GM19468 (cell line): ENCODE data around the gene KLHL8.
"Not testable (repeated sequence)": the region's sequence is repeated elsewhere in the genome, so short reads cannot be mapped to it uniquely, and the experiment has no call there.

Experiments used
- ATAC-seq: cut with Tn5 transposase; IDR thresholded peaks from one replicate; pipeline ENCODE4 v1.9.1; 2021; ENCODE audit warnings: mild to moderate bottlenecking, moderate library complexity, moderate number of reproducible peaks; ENCODE audit not compliant: unreplicated experiment; ENCODE audit errors: extremely low read depth

KLHL8 gene

DNA sequence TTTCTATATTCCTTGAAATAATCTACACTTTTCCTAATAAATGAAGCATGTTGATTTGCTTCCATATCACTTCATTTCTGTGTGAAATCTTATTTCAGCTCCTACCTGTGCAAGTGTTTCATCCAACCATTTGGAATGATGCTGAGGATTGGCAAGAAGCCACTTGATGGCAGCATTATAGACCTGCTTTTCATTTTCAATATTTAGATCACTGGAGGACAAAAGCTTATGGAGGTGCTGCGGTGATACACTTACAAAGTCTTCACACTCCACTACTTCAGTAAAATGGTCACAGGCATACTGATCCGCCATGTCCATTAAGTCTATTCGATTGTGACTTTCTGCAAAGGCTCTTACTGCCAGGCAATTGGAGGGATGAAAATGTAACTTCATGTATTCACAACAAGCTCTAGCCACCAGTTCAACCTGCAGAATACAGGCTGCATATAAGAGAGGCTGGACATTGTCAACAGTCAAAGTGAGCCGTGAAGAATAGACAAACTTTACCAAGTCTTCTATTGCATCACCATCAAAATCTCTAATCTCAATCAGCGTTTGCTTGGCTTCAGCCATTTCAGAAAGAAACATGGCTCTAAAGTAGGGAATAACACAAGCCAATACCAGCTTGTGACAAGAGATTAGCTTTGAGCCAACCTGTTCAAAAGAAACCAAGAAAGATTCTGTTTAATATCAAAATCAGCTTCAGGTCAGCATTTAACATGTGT, 35.1 kb downstream of the KLHL8 start:
- no peak for ATAC-seq

DNA sequence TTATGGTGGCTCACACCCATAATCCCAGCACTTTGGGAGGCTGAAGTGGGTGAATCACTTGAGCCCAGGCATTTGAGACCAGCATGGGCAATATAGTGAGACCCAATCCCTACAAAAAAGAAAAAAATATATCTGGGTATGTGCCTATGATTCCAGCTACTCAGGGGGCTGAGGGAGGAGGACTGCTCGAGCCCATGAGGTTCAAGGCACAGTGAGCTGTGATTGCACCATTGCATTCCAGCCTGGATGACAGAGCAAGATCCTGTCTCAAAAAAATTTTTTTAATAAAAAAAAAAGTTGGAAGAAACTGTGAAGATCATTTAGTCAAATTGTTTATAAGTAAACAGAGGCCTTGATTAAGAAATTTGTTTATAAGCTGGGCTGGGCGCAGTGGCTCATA, 39.7 kb downstream of the KLHL8 start:
- ATAC-seq, result no peak

DNA sequence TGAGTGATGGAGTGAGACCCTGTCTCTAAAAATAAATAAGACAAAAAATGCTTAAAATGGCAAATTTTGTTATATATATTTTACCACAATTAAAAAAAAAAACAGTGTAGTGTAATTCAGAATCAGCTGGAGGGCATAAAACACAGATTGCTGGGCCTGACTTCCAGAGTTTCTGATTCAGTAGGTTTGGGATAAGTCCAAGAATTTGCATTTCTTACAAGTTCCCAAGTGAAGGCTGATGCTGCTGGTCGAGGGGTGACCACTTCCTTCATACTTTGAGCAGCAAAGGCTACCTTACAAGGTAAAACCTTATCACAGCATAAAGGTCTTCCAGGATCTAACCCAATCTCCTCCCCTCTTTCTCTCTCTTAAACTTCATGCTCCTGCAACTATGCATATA, 40.7 kb downstream of the KLHL8 start:
- no peak for ATAC-seq

DNA sequence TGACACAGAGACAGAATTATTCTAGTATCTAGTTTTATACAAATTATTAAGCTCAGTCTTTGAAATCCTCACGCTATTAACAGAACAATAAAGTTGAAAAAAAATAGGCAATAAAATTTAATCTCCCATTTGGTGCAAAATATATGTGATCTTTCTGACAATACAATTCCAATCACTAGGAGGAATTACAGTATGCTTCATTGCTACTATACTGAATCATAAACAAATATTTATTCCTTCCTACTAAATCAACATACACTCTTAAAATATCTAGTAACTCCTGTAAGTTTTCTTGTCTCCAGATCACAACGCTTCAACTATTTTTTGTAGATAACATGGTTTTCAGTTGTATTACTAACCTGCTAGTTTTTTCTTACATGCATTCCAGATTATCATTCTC, 45.7 kb downstream of the KLHL8 start:
- no peak for ATAC-seq

DNA sequence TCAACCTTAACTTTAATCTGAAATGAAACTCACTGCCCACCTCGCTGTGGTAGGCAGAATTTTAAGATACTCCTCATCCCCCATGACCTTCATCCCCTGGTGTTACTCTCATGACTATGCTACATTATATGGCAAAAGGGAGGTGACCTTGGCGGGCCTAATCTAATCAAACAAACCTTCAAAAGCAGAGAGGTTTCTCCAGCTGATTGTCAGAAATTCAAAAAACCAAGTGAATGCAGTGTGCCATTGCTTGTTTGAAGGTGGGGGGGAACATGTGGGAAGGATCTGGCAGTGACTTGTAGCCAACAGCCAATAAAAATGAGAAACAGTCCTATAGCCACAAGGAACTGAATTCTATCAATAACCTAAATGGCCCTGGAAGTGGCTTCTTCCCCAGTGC, 48.5 kb downstream of the KLHL8 start:
- no peak for ATAC-seq

DNA sequence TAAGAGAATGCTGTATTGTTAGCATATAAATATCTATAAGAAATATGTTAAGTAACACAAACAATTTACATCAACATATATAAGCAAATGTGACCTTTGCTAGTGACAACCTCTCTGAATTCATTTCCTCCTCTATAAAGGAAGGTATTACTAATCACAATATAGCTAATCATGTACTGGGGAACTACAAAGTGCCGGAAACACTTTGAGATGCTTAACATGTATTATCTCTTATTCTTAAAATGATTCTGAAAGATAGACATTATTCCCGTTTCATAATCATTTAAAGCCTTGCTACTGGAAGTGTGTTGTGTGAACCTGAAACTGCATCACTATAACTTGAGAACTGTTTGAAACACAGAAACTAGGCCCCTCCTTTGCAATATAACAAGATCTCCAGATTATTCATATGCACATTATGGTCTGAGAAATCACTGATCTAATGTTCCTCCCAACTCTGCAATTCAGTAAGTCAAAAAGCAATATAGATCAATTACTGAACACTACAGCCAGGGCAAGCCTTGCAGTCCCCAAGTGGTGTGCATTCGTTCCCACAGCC, 54.0 kb downstream of the KLHL8 start:
- no peak for ATAC-seq

DNA sequence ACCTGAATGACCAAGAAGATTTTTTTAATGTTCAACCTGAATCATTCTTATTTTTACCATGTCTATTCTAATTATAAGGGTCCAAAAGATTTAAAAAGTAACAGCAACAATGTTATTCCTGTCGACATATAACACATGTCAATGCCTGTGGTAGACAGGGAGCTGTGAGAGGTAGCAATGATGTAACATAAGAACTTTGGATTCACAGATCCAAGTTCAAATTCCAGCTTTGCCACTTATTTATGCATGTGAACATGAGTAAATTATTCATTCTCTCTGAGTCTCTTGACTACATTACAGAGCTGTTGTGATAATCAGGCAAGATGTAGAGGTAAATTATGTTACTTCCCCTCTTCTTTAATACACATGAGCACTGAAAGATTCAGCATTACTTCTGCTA, 54.5 kb downstream of the KLHL8 start:
- no peak for ATAC-seq

DNA sequence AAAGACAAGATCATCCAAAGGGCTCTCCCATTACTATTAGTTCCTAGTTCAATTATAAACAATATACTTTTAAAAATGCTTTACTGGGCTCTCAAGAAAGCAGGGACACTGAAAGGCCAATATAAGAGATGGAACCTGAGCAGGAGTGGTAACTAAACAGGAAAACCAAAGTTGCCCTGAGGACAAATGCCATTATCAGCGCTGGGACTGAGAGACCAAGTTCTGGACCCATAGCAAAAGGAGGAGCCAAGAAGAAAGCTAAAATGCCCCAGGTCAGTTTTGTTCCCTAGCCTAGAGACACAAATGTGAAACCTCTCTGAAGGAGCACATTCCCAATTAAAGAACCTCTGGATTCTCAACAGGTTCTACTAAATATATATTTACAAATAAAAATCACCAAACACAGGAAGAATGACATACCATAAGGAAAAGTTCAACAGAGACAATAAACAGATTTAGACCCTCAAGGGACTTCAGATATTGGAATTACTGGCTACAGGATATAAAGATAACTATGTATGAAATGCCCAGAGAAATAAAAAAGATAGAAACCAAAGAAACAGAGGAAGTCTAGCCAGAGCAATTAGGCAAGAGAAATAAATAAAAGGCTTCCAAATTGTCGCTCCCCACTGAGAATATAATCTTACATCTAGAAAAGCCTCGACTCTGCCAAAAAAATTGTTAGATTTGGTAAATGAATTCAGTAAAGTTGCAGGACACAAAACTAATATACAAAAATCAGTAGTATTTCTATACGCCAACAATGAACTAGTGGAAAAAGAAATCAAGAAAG, 67.1 kb downstream of the KLHL8 start:
- no peak for ATAC-seq

DNA sequence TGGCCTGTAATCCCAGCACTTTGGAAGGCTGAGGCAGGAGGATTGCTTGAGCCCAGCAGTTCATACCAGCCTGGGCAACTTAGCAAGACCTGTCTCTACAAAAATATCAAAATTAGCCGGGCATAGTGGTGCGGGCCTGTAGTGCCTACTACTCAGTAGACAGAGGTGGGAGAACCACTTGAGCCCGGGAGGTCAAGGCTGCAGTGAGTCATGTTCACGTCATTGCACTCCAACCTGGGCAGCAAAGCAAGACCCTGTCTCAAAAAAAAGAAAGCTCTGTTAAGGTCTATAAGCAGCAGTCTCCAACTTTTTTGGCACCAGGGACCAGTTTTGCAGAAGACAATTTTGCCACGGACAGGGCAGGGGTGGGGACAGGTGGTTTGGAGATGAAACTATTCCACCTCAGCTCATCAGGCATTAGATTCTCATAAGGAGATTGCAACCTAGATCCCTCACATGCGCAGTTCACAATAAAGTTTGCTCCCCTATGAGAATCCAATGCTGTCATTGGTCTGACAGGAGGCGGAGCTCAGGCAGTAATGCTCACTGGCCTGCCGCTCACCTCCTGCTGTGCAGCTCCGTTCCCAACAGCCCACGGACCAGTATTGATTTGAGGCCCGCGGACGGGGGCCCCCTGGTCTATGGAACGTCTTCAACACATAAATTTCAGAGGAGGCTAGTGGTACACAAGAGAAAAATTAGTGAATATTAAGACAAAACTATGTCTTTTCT, 67.9 kb downstream of the KLHL8 start:
- no peak for ATAC-seq

DNA sequence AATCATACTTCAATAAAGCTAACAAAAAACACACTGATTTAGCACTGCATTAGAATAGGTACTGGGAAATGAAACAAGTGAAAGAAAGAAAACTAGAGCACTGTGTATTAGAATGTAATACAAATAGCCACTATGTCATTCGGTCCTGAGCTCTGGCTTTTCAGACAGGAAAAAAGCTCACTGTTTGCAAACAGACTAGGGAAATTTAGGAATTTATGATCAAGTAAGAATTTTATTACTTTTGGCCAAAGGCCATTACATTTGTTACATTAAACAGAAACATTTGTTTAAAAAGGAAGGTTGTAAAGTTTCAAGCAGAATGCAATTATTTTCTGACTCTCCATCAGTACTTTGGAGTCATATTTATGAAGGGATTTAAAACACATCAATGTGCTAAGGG, 68.7 kb downstream of the KLHL8 start:
- ATAC-seq, result no peak

DNA sequence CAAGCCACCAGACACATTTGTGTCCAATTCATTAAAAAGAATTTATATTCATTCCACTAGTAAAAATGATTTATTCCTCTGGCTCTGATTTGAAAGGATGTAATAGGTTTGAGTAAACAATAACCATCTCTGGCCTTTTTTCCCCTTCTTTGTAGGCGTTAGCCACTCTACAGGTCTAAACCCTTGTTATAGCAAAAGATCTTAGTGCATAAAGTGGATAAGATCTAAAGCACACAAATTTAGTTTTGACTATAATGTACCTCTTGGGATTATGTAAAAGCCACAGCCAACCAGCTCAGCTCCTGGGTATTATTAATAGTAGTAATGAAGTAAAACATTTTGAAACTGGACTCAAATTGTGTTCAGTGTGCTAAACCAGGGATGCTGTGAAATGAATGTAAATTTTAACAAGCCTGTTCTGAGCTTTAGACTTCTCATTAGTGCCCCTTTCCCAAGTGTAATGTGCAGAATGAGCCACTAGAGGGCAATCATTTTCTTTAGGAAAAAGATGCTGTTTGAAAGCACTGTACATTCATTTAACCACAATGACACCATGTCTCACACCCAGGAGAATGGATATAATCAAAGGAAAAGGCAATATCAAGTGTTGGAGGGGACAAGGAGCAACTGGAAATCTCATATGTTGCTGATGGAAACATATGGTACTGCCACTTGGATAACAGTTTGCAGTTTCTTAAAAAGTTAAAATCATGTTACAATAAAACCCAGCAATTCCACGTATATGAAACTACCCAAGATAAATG, 69.7 kb downstream of the KLHL8 start:
- no peak for ATAC-seq

DNA sequence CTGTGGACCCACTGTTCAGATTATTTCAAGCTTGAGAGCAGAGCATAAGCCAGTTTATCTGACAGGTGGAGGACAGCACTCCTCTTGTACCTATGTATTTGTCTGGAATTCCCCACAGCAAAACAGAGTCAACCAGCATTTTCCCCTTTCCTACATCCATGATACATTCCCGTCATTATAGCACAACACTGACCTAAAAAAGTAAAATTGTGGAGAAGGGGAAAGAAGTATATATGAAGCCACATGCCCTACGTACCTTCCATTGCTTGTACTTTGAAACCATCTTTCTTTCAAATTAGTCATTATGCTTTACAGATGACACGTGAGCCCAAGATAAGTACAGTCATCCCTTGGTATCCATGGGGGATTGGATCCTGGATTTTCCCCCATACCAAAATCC, 73.3 kb downstream of the KLHL8 start:
- ATAC-seq, result no peak

DNA sequence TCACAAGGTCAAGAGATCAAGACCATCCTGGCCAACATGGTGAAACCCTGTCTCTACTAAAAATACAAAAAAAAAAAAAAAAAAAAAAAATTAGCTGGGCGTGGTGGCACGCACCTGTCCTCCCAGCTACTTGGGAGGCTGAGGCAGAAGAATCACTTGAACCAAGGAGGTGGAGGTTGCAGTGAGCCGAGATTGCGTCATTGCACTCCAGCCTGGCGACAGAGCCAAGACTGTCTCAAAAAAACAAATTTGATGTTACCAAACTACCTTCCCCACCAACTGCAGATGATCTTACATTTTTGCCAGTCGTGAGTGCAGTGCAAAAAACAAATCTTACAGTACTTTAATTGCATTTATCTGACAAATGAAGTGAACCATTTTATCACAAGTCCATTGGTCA, 74.5 kb downstream of the KLHL8 start:
- not testable (repeated sequence) for ATAC-seq

DNA sequence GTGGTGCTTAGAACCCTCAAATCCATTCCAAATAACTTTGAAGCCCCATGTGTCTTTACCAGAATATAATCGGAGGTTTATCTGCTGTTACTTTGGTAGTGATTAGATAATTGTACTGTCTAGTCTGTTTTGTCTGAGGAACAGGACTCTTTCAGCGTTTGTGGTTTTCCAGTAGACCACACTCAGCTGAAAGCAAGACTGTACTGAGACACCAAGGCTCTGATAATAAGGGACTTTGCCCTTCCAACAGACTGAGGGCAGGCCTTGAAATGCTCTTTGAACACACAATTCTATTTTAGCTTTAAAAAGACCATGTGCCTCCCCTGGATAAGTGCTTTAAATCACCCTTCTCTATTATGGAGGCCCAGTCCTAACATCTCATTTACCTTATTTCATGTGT, 76.1 kb downstream of the KLHL8 start:
- ATAC-seq, result no peak

DNA sequence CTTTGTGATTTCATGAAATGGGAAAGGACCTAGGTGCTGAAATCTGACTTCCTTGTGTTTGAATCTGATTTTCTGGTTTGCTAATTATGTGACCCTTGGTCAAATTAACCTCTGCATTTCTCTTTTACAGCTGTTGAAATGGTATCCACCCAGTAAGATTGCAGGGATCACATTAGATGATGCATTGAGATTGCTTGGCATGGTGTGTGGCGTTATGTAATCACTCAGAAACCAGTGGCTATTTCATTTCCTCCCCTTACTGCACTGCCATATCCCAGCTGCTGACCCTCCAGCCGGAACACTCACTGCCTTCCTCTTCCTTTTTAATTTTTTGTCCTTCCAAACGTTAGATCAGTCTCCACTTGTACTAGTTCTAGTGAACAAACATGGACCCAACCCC, 79.0 kb downstream of the KLHL8 start:
- no peak for ATAC-seq

DNA sequence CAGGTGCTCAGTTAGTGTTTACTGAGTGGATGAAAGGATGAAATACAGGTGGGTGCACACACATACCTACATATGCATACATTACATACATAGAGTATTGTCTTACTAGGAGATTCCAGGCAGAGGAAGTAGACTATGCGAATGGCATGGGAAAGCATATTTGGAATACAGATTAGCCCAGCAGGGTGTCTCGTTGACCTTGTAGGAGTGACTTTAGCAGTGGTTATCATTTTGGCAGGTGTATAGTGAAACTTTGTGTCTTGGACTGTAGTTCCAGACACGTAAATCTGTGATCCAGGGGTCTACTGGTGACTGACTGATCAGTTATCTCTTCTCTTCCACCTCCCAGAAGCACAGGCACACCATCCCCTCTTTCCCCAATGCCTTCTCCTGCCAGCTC, 86.3 kb downstream of the KLHL8 start:
- ATAC-seq, result no peak

DNA sequence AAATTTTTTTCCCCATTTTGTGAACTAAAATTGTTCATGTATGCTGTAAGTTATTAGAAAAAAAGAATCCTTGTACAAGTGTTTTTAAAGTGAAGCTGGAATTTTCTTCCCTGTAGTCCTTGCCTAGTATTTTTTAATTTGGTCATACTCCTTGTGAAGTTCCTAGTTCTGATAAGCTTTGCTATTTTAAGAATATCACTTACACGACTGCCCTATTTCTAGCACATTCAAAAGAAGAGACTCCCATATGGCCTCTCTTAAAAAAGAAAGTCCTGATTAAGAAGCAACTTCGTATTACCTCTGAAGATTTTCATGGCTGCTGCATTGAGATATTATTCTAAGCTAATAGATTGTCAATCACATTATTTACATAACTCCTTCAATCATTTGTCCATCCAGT, 87.2 kb downstream of the KLHL8 start:
- ATAC-seq, result no peak

DNA sequence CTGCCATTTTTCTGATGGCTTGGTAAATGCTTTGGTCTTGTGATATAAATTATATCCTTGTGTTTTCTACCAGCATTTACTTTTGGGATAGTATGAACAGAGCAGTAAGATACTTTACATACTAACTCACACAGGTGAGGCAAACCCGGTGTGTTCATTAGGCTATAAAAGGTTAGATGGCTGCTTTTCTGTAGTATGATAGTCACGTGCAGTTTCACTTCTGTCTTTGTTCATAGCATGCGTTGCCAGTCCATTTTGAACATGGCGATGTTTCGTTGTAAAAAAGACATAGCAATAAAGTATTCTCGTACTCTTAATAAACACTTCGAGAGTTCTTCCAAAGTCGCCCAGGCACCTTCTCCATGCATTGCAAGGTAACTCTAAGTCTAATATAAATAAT, 88.4 kb downstream of the KLHL8 start:
- no peak for ATAC-seq

DNA sequence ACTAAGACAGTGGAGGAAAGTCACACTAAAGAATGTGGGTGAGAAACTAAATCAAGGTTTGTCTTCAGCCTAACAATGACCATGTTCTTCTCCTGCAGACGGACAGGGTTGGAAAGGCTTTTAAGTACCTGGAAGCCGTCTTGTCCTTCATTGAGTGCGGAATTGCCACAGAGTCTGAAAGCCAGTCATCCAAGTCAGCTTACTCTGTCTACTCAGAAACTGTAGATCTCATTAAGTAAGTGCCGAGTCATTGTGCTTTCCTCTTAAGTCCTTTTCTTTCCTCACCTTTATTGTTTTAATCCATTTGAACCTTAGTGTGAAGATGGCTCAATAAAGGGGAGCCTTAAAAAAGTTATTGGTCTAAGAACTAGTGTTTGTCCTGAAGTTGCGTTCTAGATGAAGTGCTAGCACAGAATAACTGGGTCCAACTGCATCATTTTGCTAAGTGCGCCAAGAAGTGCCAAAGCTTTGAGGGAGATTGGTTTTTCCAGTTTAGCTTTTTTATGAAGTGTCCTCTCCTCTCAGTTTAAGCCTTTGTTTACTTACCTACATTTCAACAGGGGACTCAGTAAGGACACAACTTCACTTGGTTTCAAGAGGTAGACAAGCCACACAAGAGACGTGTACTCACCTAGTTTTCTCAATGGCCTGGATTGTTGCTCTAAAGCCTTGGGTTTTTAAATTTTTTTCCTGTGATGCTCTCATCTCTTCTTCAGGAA, 89.3 kb downstream of the KLHL8 start:
- ATAC-seq, result no peak

DNA sequence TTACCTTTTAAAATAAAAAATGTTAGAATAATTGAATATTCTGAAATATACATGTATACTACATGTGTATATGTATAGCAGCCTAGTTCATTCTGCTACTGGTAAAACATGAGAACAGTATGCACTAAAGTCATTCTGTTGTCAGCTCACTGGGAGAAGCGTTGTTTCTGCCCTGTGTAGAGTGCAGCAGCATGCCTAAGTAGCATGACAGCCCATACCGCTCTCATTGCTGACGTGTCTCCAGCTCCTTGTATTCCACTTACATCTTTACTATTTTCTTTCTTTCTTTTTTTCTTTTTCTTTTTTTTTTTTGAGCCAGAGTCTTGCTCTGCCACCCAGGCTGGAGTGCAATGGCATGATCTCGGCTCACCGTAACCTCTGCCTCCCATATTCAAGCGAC, 90.7 kb downstream of the KLHL8 start:
- ATAC-seq, result no peak
